Measurements from ENCODE around the gene VSIG8. TPM values are rescaled to one million over a fixed set of nuclear protein-coding genes. Genes with fewer than 3 reads are reported as not detected.

VSIG8 gene
- total and polyA plus RNA-seq, 9 of the 15 experiments (the other 6 are each of a cell fraction or from before 2014, with no cell fraction given) = not detected

GRCh38 chr1:159804924-159805323 is 57.5 kb downstream of the VSIG8 start:
- TF ChIP-seq RBM22 (IDR thresholded peaks at IDR 0.05; ENCODE audit: low read depth, low read length, poor library complexity, severe bottlenecking) = no peak
- no peak for TF ChIP-seq STAG1 (CRISPR knock-in tag; IDR thresholded peaks at IDR 0.05; ENCODE audit: borderline replicate concordance)
- peak; percentile 69 for TF ChIP-seq FOSL1 (tag; conservative IDR thresholded peaks at IDR 0.05)
- Histone ChIP-seq H3K9me1 (ENCODE audit: control insufficient read depth, insufficient read depth, low read length) (no peaks in the 10 kb centered on the region), H4K20me1 (replicated peaks; ENCODE audit: control insufficient read depth, insufficient read depth, low read length) (no peaks in the 10 kb centered on the region; the same call in 1 of the 2 replicates), H3K9ac (ENCODE audit: insufficient read depth in 1 of 2, low read depth in 2 of 2, low read length in 2 of 2) (no peak overlapping the region), H3K79me2 (ENCODE audit: control insufficient read depth, insufficient read depth, low read length) (no peaks in the 10 kb centered on the region), H3K4me2 (ENCODE audit: insufficient read depth, low read length) (no peak overlapping the region), H3K9me3 (replicated peaks; ENCODE audit: control insufficient read depth, insufficient read depth, low read depth, low read length) (no peaks in the 10 kb centered on the region), H3K4me3 (no peak overlapping the region), H3K27ac (ENCODE audit: extremely low read depth, low read depth, low read length) (no peak overlapping the region), H3K27me3 (ENCODE audit: control insufficient read depth in 2 of 2, insufficient read depth in 2 of 2, low read length in 2 of 2) (peaks cover 26 to 39% of the 10 kb centered on the region in 2 experiments), H2AFZ (ENCODE audit: low read depth, low read length) (no peak overlapping the region), H3K36me3 (ENCODE audit: control insufficient read depth, insufficient read depth, low read length) (no peaks in the 10 kb centered on the region), H3K4me1 (replicated peaks in 1 of 2; ENCODE audit: control insufficient read depth in 2 of 2, insufficient read depth in 2 of 2, low read length in 2 of 2) (no peaks in the 10 kb centered on the region)
- 0% methylated on average over 2 of the region's 2 CpGs for WGBS (ENCODE audit: insufficient coverage, low coverage, missing lambda C conversion rate)
- DNase-seq (ENCODE audit: extremely low read depth in 1 of 4, low spot score in 3 of 4) = no peak
- ChIA-PET CTCF (ENCODE audit: low intra/inter-chr PET ratio) (no interaction called here), POLR2A (no interaction called here)
- intact Hi-C loops (cut with micrococcal nuclease) = no loop called here
- no TSS peak for BruUV-seq (replicated peaks)
- no peak for ATAC-seq
- no peak for FAIRE-seq
- in situ Hi-C loops (cut with MboI) = no loop called here

Small RNA genes lying within 50 kb of the gene (microRNA-seq; reads per million reads assigned to microRNA genes)
- not detected for gene MIR4259 (ENCODE audit: borderline microRNAs expressed)

Small RNA genes lying within 50 kb of the gene (small RNA-seq; reads per million reads assigned to genes)
- not detected for gene MIR4259
- not detected for gene RF00570

Other genes starting within 250 kb of the VSIG8 start
Only the 7 nearest of the 12 such genes appear.
- 31.8 and 49.6 TPM in 2 replicates for gene DUSP23, start 81.7 kb downstream of the VSIG8 start, total RNA-seq (2014; rRNA removed)
- gene DUSP23, start 81.7 kb downstream of the VSIG8 start, total RNA-seq (2014; rRNA removed; fragmentation: Illumina TruSeq; extraction: Trizol) = 13.2 and 13.7 TPM in 2 replicates
- 15.8 and 19.9 TPM in 2 replicates for gene DUSP23, start 81.7 kb downstream of the VSIG8 start, total RNA-seq (2015; rRNA removed; fragmentation: Illumina TruSeq; extraction: Trizol)
- 27.7 and 31.6 TPM in 2 replicates for gene DUSP23, start 81.7 kb downstream of the VSIG8 start, total RNA-seq (2021)
- 11.2 and 12.9 TPM in 2 replicates for gene DUSP23, start 81.7 kb downstream of the VSIG8 start, polyA plus RNA-seq (2011; rRNA removed)
- gene DUSP23, start 81.7 kb downstream of the VSIG8 start, polyA plus RNA-seq (2014; fragmentation: Illumina TruSeq; extraction: Trizol) = 8.7 and 12.9 TPM in 2 replicates
- 1 to 10 TPM; 1.0 to 3.0 TPM for gene DUSP23, start 81.7 kb downstream of the VSIG8 start, polyA plus RNA-seq (2014; fragmentation: Nextera tagmentation; extraction: Ambion mirVana)
- 34.8 and 36.2 TPM in 2 replicates for gene DUSP23, start 81.7 kb downstream of the VSIG8 start, polyA plus RNA-seq (2014; rRNA removed)
- not detected in 2 replicates for gene FCRL6, start 60.3 kb downstream of the VSIG8 start, total RNA-seq (2014; rRNA removed)
- gene FCRL6, start 60.3 kb downstream of the VSIG8 start, total RNA-seq (2014; rRNA removed; fragmentation: Illumina TruSeq; extraction: Trizol) = not detected in 2 replicates
- not detected in 2 replicates for gene FCRL6, start 60.3 kb downstream of the VSIG8 start, total RNA-seq (2015; rRNA removed; fragmentation: Illumina TruSeq; extraction: Trizol)
- not detected in 2 replicates for gene FCRL6, start 60.3 kb downstream of the VSIG8 start, total RNA-seq (2021)
- not detected in 2 replicates for gene FCRL6, start 60.3 kb downstream of the VSIG8 start, polyA plus RNA-seq (2011; rRNA removed)
- gene FCRL6, start 60.3 kb downstream of the VSIG8 start, polyA plus RNA-seq (2014; fragmentation: Illumina TruSeq; extraction: Trizol) = not detected in 2 replicates
- gene FCRL6, start 60.3 kb downstream of the VSIG8 start, polyA plus RNA-seq (2014; fragmentation: Nextera tagmentation; extraction: Ambion mirVana) = not detected
- gene FCRL6, start 60.3 kb downstream of the VSIG8 start, polyA plus RNA-seq (2014; rRNA removed) = not detected in 2 replicates
- not detected in 2 replicates for gene SLAMF8, start 35.8 kb downstream of the VSIG8 start, total RNA-seq (2014; rRNA removed)
- gene SLAMF8, start 35.8 kb downstream of the VSIG8 start, total RNA-seq (2014; rRNA removed; fragmentation: Illumina TruSeq; extraction: Trizol) = not detected in 2 replicates
- not detected in 2 replicates for gene SLAMF8, start 35.8 kb downstream of the VSIG8 start, total RNA-seq (2015; rRNA removed; fragmentation: Illumina TruSeq; extraction: Trizol)
- gene SLAMF8, start 35.8 kb downstream of the VSIG8 start, total RNA-seq (2021) = not detected in 2 replicates
- 0.07 TPM in 1 of 2 replicates, not detected in the other for gene SLAMF8, start 35.8 kb downstream of the VSIG8 start, polyA plus RNA-seq (2011; rRNA removed)
- gene SLAMF8, start 35.8 kb downstream of the VSIG8 start, polyA plus RNA-seq (2014; fragmentation: Illumina TruSeq; extraction: Trizol) = not detected in 2 replicates
- not detected for gene SLAMF8, start 35.8 kb downstream of the VSIG8 start, polyA plus RNA-seq (2014; fragmentation: Nextera tagmentation; extraction: Ambion mirVana)
- not detected in 2 replicates for gene SLAMF8, start 35.8 kb downstream of the VSIG8 start, polyA plus RNA-seq (2014; rRNA removed)
- 1.2 and 1.5 TPM in 2 replicates for gene CFAP45, start 37.5 kb upstream of the VSIG8 start, total RNA-seq (2014; rRNA removed)
- gene CFAP45, start 37.5 kb upstream of the VSIG8 start, total RNA-seq (2014; rRNA removed; fragmentation: Illumina TruSeq; extraction: Trizol) = 1.2 and 1.7 TPM in 2 replicates
- gene CFAP45, start 37.5 kb upstream of the VSIG8 start, total RNA-seq (2015; rRNA removed; fragmentation: Illumina TruSeq; extraction: Trizol) = 0.94 and 1.4 TPM in 2 replicates
- 0.72 and 1.6 TPM in 2 replicates for gene CFAP45, start 37.5 kb upstream of the VSIG8 start, total RNA-seq (2021)
- gene CFAP45, start 37.5 kb upstream of the VSIG8 start, polyA plus RNA-seq (2011; rRNA removed) = 0.85 and 1.5 TPM in 2 replicates
- gene CFAP45, start 37.5 kb upstream of the VSIG8 start, polyA plus RNA-seq (2014; fragmentation: Illumina TruSeq; extraction: Trizol) = 1.6 and 2.0 TPM in 2 replicates
- 1 to 10 TPM in 1 of 2 experiments, under 1 TPM in 1; 0.65 to 1.3 TPM for gene CFAP45, start 37.5 kb upstream of the VSIG8 start, polyA plus RNA-seq (2014; fragmentation: Nextera tagmentation; extraction: Ambion mirVana)
- 1.0 and 2.4 TPM in 2 replicates for gene CFAP45, start 37.5 kb upstream of the VSIG8 start, polyA plus RNA-seq (2014; rRNA removed)
- gene TAGLN2, start 62.9 kb upstream of the VSIG8 start, total RNA-seq (2014; rRNA removed) = 456 and 502 TPM in 2 replicates
- 180 and 192 TPM in 2 replicates for gene TAGLN2, start 62.9 kb upstream of the VSIG8 start, total RNA-seq (2014; rRNA removed; fragmentation: Illumina TruSeq; extraction: Trizol)
- gene TAGLN2, start 62.9 kb upstream of the VSIG8 start, total RNA-seq (2015; rRNA removed; fragmentation: Illumina TruSeq; extraction: Trizol) = 247 and 249 TPM in 2 replicates
- gene TAGLN2, start 62.9 kb upstream of the VSIG8 start, total RNA-seq (2021) = 498 and 506 TPM in 2 replicates
- 414 and 518 TPM in 2 replicates for gene TAGLN2, start 62.9 kb upstream of the VSIG8 start, polyA plus RNA-seq (2011; rRNA removed)
- 565 and 573 TPM in 2 replicates for gene TAGLN2, start 62.9 kb upstream of the VSIG8 start, polyA plus RNA-seq (2014; fragmentation: Illumina TruSeq; extraction: Trizol)
- 100 to 1,000 TPM; 334 to 683 TPM for gene TAGLN2, start 62.9 kb upstream of the VSIG8 start, polyA plus RNA-seq (2014; fragmentation: Nextera tagmentation; extraction: Ambion mirVana)
- gene TAGLN2, start 62.9 kb upstream of the VSIG8 start, polyA plus RNA-seq (2014; rRNA removed) = 455 and 456 TPM in 2 replicates
- 0.09 and 0.24 TPM in 2 replicates for gene IGSF9, start 83.0 kb upstream of the VSIG8 start, total RNA-seq (2014; rRNA removed)
- 0.04 TPM in 1 of 2 replicates, not detected in the other for gene IGSF9, start 83.0 kb upstream of the VSIG8 start, total RNA-seq (2014; rRNA removed; fragmentation: Illumina TruSeq; extraction: Trizol)
- 0.04 and 0.08 TPM in 2 replicates for gene IGSF9, start 83.0 kb upstream of the VSIG8 start, total RNA-seq (2015; rRNA removed; fragmentation: Illumina TruSeq; extraction: Trizol)
- gene IGSF9, start 83.0 kb upstream of the VSIG8 start, total RNA-seq (2021) = 0.29 and 0.34 TPM in 2 replicates
- 0.03 and 0.09 TPM in 2 replicates for gene IGSF9, start 83.0 kb upstream of the VSIG8 start, polyA plus RNA-seq (2011; rRNA removed)
- 0.19 and 0.22 TPM in 2 replicates for gene IGSF9, start 83.0 kb upstream of the VSIG8 start, polyA plus RNA-seq (2014; fragmentation: Illumina TruSeq; extraction: Trizol)
- gene IGSF9, start 83.0 kb upstream of the VSIG8 start, polyA plus RNA-seq (2014; fragmentation: Nextera tagmentation; extraction: Ambion mirVana) = under 1 TPM in 1 of 2 experiments, not detected in 1; 0.04 TPM
- 0.25 and 0.31 TPM in 2 replicates for gene IGSF9, start 83.0 kb upstream of the VSIG8 start, polyA plus RNA-seq (2014; rRNA removed)
- not detected in 2 replicates for gene SLAMF9, start 91.6 kb upstream of the VSIG8 start, total RNA-seq (2014; rRNA removed)
- not detected in 2 replicates for gene SLAMF9, start 91.6 kb upstream of the VSIG8 start, total RNA-seq (2014; rRNA removed; fragmentation: Illumina TruSeq; extraction: Trizol)
- gene SLAMF9, start 91.6 kb upstream of the VSIG8 start, total RNA-seq (2015; rRNA removed; fragmentation: Illumina TruSeq; extraction: Trizol) = not detected in 2 replicates
- not detected in 2 replicates for gene SLAMF9, start 91.6 kb upstream of the VSIG8 start, total RNA-seq (2021)
- gene SLAMF9, start 91.6 kb upstream of the VSIG8 start, polyA plus RNA-seq (2011; rRNA removed) = 0.13 TPM in 1 of 2 replicates, not detected in the other
- 0.25 TPM in 1 of 2 replicates, not detected in the other for gene SLAMF9, start 91.6 kb upstream of the VSIG8 start, polyA plus RNA-seq (2014; fragmentation: Illumina TruSeq; extraction: Trizol)
- under 1 TPM in 1 of 2 experiments, not detected in 1; 0.21 TPM for gene SLAMF9, start 91.6 kb upstream of the VSIG8 start, polyA plus RNA-seq (2014; fragmentation: Nextera tagmentation; extraction: Ambion mirVana)
- not detected in 2 replicates for gene SLAMF9, start 91.6 kb upstream of the VSIG8 start, polyA plus RNA-seq (2014; rRNA removed)

Measured in K562 (cell line).